SKM-1 (cell line): ENCODE data around the gene MPP3.
A peak's percentile ranks its signal among the peaks of the same experiment; 100 is the strongest.

Experiments used
- DNase-seq: peaks from one replicate; lab custom pipeline; 2025; ENCODE audit not compliant: unreplicated experiment; lab: John Stamatoyannopoulos, UW

MPP3 gene

DNA sequence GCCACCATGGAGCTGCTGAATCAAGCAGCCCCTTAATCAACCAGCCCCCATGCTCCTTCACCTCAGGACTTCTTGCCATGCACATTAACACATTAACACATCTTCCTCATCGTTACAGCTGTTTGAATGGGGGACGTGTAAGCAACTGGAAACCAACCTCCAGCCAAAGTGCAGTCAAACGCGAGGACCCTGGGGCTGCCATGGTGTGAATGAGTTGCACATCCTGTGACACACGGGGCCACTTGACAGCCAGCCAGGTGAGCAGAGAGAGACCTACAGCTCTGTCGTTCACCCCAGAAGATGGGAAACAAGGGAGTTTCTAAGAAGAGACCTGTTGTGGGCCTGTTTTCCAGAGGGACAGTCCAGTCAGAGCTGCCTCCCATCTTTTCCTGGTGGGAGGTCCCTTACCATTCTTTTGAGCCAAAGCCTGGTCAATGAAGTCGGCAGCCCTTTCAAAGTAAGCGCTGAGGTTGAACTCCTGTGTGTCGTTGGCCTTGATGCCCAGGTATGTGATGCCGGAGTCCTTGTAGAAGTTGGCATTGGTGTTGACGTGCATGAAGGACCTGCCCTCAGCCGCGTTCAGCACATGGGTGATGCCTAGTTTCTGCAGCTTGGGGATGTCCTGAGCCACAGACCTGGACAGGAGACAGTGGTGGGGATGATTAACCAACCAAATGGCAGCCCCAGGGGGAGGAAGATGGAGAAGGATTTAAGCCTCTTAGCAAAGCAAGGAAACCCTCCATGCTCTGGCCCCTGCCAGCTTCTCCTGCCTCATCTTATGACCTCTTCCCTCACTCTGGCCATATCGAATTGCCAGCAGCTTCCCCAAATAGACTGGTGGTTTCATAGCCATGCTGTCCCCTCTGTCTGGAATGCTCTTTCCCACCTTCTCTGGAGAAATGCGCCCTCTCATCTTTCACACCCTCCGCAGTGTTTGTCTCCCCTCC is 58.4 kb downstream of the MPP3 start:
- DNase-seq: no peak

DNA sequence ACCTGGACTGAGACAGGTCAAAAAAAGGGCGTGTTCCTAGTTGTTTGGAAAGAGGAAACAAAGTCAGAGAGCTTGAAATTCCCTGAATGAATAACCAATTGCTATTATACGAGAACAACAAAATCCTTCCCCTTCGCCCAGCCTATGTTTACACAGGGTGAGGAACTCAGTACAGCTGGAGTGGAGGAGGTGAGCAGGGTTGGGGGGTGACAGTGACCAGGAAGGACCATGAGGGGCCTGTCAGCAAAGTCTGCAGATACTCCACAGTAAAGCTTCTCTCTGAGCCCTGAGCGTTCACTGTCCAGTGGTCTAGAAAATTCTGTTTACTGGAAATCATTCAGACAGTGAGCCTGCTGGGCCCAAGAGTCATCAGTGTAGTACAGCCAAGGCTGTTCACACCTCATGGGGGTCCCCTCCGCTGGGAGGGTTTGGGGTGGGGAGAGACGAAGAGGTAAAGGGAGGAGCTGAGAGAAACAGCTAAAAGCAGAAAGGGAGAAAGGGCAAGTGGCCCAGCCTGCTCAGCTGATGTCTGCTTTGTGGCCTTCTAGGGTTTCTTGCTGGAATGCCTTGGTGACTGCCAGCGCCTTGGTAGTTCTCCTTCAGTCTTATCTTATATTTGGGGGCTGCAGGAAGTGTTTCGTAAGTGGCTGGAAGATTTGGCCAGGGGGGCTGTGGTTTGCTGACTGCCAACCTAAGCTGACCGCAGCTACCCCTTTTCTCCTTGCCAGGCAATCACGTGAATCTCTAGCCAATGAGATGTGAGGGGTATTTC is 59.9 kb downstream of the MPP3 start:
- peak; percentile 94 for DNase-seq

DNA sequence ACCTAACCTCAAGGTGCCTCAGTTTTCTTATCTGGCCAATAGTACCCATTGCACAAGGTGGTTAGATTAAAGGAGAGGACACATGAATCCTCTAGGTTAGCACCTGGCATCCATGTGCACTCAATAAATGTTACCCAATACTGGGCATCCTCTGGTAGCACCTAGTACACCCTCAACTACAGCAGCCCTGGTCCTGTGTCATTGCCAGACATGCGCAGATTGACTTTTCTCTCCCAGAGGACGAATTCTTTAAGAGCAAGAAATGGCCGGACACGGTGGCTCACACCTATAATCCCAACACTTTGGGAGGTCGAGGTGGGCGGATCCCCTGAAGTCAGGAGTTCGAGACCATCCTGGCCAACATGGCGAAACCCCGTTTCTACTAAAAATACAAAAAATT is 61.5 kb downstream of the MPP3 start:
- DNase-seq: no peak

DNA sequence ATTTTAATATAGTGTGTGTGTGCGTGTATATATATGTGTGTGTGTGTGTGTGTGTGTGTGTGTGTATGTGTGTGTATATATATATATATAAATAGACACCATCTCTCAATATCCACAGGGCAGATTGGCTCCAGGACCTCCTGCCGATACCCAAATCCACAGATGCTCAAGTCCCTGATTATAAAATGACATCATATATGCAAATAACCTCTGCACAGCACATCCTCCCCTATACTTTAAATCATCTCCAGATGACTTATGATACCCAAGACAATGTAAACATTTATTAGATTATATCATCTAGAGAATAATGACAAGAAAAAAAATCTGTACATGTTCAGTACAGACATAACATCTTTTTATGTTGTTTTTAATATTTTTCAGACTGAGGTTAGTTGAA is 62.0 kb downstream of the MPP3 start:
- no peak for DNase-seq

DNA sequence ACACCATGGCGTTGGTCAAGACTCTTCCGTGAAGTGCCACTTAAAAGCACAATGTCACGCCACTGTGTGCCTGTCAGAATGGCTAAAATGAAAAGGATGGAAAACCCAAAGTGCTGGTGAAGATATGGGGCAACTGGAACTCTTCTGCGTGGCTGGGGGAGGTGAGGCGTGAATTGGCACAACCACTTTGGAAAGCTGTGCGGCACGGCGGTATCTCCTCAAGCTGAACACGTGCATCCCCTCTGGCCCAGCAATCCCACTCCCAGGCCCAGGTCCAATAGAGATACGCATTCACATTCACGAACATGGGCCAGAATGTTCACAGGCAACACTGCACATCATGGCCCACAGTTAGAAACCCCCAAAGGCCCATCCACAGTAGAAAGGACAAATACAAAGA is 63.1 kb downstream of the MPP3 start:
- no peak for DNase-seq

DNA sequence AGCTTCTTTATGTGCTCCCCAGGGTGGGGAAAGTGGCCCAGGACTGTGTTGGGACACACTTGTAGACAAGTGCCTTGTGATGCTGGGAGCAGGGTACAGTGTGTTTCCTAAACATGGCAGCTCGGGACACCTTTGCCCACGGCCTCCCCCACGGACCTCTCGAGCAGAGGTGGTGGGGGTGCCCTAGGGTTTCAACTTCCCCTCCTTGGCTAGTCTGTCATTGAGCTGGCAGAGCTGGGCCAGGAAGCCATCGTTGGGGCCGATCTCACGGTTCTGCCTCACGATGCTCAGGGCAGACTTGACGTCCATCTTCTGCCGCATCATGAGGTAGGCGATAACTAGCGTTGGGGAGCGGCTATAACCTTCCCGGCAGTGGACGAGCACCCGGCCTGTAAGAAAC is 63.5 kb downstream of the MPP3 start:
- no peak for DNase-seq

DNA sequence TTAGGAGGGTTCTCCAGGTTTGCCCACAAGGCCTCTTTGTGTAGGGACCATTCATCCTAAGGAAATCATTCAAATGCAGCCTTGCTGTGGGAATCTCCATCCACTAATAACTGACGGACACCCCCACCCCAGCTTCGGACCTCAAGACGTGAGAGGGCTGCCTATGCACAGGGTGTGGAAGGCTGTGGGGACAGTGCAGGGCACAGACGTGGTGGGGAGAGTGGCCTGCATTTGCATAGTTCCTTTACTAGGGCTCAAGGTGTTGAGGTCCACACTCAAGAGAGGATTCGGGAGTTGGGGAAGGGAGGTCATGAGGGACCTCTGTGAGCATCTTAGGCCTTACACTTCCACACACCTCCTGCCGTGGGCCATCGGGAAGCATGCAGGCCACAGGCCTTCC is 64.0 kb downstream of the MPP3 start:
- no peak for DNase-seq

DNA sequence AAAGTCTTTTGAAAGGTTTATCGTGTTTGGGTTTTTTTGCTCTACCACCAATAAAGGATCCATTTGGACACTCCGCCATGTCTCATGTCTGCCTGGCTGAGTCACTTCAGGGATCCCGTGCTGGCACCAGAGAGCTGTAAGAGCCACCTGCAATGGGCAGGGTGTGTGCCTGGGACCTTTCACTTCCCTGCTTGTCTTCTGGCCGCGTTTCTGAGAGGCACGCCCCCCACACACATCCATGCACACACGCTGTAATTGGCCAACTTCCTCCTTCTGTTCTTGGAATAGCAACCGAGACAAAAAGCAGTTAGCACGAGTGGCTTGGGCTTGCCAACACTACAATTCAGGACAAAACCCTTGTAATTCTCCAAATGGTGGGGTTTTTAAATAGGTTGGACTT is 64.6 kb downstream of the MPP3 start:
- DNase-seq: peak; percentile 79

DNA sequence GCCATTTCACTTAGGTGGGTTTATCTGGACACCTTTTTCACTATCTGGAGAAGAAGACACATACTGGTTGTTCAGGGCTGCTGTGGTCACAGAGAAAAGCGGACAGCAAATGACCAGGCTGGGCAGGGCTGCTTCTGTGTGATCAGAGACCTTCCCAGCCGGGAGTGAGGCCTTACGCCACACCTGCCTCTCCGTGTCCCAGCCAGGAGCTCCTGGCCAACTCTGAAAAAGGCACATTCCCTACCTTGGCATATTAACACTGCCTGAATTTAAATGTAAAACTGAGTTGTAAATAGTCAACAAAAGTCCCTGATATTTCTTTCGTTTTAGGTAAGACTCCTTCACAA is 65.3 kb downstream of the MPP3 start:
- no peak for DNase-seq

DNA sequence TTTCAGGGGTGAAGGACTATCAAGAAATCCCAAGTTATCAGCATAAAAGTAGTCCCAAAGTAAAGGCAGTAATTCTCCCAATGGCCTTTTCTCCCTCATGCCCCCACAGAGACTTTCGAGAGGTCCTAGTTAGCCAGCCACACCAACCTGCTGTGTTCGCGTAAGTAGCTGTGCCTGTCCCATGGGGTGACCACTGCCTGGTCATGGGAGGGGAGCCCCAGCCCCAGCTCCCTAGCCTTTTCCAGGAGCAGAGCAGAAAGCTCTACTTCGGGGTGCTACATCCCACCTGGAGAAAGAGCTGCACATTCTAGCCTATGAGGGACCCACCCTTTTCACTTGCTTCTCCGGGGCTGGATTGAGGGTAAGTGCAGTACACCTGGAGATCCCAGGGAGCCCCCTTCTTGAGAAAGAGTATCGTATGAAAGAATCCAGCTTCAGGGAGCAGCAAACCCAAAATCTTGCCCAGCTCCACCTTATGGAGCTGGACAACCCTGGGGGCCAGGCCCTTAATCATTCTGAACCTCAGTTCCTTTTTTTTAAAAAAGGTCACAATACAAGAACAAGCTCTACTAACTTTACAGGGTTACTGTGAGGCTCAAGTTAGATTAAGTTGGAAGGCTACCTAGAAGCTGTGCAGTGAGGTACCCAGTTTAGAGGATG is 65.8 kb downstream of the MPP3 start:
- DNase-seq: no peak

DNA sequence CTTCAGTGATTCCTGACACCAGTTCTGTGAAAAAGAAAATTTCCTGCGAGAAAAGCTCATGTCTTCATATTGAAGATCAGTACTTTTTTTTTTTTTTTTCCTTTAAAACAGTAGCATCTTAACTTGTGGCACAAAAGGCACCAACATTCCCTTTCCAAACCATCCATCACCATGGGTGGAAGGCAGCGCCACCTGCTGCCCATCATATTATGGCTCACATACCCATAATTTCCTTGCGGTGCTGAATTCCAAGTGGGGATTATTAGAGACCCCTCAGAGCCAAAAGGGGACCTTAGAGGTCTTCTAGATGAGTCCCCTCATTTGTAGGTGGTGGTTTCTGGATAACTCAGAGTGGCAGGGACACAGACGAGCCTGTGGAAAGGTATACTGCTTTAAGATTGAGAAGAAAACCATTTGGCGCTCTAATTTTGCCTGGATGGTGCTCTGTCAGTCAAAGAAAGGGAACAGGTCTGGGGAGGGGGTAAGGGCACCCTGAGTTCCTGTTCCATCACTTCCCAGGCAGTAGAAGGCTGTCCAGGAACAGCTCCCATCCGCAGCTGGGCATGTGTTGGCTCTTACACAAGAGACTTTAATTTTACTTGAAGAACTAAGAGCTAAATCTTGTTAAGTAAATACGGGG is 66.4 kb downstream of the MPP3 start:
- DNase-seq: no peak

DNA sequence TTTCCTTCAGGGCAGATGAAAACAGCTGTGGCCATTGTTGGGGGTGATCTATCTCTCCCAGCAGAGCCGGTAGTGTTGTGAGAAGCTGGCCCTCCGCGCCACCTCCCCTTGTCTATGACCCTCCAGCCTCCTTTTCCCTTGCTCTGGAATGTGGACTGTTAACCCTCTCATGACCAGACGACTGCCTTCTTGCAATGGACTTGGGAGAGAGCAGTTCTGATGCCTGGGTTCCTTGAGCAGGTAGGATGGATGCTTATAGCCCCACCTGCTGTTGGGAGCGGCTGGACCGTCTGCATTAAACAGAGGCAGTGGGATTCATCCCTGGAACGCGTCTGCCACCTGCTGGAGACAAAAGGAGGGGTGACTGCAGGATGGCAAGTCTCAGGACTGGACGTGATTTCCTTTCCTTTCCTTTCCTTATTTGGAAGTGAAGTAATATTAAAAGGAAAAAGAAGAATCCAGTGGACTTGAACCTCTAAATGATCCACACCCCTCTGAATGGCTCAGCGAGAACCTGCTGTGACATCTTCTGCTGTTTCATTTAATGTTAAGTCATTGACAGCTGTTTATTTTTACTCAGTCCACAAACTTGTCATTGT is 72.6 kb downstream of the MPP3 start:
- peak; percentile 60 for DNase-seq

DNA sequence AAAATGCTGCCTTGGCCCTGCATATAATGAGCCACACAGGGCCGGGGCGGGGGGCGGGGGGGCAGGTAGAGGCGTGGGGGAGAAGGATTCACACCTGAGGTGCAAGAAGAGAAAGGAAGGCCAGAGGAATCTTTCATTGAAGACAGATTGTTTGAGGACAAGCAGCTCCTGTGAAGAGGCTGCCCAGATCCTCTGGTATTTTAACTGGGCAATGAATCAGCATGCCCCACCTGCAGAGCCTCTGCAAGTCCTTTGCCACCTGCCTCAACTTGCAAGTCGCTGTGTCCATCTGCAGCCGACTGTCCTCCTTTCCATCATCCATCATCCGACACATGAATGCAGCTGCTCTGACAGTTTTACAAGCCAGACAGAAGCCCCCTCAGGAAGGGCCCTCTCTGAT is 73.1 kb downstream of the MPP3 start:
- no peak for DNase-seq

DNA sequence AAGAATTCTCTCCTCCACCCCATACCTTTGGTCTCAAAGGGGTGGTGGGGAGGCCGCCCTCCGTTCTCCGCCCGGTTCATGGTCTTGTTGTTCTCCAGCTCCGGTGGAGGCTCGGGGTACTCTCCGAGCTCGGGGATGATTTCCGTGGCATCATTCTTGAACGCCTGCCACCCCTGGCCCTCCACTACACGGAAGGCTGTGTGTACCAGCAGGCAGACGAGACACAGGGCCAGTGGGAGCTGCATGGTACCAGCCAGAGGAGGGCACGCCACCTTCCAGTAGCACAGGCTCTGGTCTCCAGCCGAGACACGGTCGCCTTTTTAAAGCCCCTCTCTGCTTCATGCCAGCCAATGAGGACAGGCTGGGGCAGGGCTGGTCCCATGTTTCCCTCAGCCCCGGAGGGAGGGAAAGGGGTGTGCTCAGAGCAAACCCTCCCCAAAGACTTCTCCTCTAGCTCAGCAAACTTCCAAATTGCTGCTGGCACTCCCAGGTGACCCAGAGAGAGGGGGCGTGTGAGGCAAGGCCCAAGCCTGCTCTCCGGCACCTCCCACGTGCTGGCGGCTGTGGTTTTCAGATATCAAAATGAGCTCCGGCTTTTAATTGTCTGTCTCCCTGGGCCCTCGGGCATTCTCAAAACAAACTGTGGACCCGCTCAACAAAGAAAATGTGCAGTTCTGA is 74.3 kb downstream of the MPP3 start, which contains the start of gene SOST:
Gene SOST (minus strand): TSS at position 295 of the 678 bp plus-strand sequence. CDS start 50 bp downstream, at position 245.
- no peak for DNase-seq

DNA sequence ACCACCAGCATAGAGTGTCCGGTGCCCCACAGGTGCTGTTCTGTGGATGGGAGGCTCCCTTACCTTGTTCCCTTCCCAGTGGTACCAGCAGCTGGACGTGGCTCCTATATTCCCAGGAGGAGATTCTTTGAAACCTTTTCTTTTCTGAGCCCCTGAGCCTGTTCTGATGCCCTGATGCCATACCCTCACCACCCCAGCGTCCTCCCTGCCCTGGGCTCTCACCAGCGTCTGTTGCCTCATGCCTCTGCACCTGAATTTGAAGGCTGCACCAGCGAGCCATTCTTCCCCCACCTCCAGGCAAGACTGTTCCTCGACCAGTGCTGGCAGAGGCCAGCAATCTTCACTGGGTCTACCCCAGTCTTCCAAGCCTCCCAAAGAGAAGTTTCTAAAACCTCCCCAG is 74.9 kb downstream of the MPP3 start:
- DNase-seq: no peak

DNA sequence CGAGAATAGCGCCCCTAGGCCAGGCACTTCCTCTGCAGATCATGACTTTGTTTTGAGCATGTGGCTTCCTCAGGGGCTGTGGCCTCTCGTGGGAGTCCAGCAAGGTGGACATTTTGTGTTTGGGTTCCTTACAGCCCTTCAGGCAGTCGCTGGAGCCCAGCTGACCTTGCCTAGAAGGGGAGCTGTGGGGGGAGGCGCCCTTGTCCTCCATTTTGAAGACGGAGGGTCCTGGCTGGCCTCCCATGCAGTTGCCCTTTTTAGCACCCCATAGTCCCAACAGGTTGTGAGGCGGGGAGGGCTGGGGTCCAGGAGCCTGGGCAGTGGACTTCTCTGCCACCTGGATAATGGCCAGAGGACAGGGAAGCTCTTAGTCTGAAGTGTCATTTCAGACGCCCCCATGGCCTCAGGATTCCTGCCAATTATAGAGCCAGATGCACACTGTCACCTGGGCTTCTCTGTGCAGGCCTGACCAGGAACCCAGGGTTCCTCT is 75.7 kb downstream of the MPP3 start:
- no peak for DNase-seq

DNA sequence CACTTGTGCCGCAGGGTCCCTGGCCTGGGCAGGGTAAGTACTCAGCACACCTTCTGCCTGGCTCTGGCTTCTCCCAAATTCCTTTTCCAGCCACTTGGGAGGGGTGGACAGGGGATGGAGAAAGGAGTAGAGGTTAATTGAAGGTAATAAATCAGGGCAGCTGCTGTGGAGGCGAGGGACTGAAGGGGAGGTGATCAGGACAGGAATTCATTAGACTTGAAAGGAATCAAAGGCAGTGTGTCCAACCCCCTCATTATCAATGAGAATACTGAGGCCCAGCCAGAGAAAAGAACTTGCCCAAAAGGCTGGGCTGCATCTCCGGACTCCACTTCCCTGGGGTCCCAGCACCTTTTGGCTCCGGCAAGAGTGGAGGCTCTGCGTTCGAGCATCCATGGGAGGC is 76.7 kb downstream of the MPP3 start:
- DNase-seq: no peak

DNA sequence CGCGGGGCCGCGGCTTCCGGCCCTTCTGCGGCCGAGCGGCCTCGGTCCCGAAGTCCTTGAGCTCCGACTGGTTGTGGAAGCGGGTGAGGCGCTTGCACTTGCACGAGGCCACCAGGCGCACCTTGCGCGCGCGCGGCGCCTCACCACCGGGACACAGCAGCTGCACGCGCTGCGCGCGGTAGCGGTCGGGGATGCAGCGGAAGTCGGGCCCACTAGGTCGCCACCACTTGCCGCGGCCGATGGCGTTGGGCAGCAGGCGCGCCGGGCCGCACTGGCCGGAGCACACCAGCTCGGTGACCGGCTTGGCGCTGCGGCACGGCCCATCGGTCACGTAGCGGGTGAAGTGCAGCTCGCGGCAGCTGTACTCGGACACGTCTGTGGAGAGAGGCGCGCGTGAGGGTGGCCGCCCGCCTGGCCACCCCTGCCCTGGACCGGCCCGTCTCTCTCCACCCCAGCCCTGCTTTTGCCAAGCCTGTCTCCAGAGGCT is 77.5 kb downstream of the MPP3 start:
- no peak for DNase-seq

DNA sequence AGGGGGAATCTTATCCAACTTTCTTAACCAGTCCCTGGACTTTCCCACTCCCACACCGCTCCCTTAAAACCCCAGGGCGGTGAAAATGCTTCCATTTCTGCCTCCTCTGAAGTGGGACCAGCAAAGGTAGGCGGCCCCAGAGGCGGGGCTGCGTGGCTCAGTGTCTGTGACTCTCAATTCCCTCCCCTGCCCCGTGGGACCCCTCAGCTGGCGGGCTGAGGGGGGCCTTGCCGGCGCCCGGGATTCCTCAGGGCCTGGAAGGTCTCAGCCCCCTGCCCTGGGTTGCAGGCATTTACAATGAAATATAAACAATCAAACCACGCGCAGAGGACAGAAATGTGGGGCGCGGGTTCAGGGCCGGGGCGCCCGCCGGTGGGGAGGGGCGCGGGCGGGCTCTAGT is 78.0 kb downstream of the MPP3 start:
- no peak for DNase-seq
